ENCODE data around the gene UBE3B. TPM values are rescaled to one million over a fixed set of nuclear protein-coding genes. Genes with fewer than 3 reads are reported as not detected.

UBE3B gene
- total and polyA plus RNA-seq, 4 donors: 10.0 to 58.9 (median 26.8) TPM

- WGBS, 2 donors: 90 to 98% methylated on average over 6 of the region's 6 CpGs
- no peaks in the 10 kb centered on the region for H3K27me3 ChIP-seq (ENCODE audit: control insufficient read depth in 3 of 3, insufficient read depth in 3 of 3, low read length in 2 of 3)
- H3K9me3 ChIP-seq (ENCODE audit: control insufficient read depth in 4 of 4, insufficient read depth in 3 of 4, low read length in 3 of 4): no peaks in the 10 kb centered on the region
- no peak for ATAC-seq (ENCODE audit: insufficient read depth, low FRiP score)
- H3K27ac ChIP-seq (ENCODE audit: low read depth in 1 of 2, low read length in 1 of 2): no peak overlapping the region
- no peak overlapping the region for H3K9ac ChIP-seq (ENCODE audit: insufficient read depth in 1 of 2, low read length in 2 of 2)
- H3K4me1 ChIP-seq (ENCODE audit: control insufficient read depth in 5 of 5, insufficient read depth in 5 of 5, low read length in 5 of 5): peaks cover 0 to 3% (median 0%) of the 10 kb centered on the region in 5 donors
- DNase-seq: no peak
- H3K36me3 ChIP-seq (ENCODE audit: control insufficient read depth in 4 of 4, insufficient read depth in 4 of 4, low read length in 4 of 4): no peaks in the 10 kb centered on the region
- TF ChIP-seq CTCF (IDR thresholded peaks at IDR 0.05; ENCODE audit: control extremely low read depth, extremely low read depth): no peak
- H3K4me3 ChIP-seq: no peak overlapping the region
Observed at GRCh38 chr12:109430244-109430643, 47.2 kb upstream of the UBE3B start.

DNA sequence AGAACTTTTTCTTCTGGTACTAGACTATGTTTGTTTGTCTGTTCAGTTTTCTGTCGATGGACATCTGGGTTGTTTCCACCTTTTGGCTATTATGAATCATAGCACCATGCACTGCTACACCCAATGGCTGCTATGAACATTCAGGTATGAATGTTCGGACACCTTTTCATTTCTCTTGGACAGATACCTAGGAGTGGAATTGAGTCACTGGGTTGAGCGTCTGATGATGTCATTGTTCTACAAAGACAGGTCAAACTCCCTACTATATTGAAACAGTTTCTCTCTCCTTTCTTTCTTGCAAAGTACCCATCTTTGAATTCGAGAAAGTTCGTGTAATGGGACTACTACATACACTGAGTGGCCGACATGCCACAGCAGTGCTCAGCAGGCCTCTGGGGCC lies 45.0 kb upstream of the UBE3B start:
- WGBS, 2 donors: 67 to 85% methylated on average over 6 of the region's 6 CpGs
- H3K36me3 ChIP-seq (ENCODE audit: control insufficient read depth in 4 of 4, insufficient read depth in 4 of 4, low read length in 4 of 4): no peaks in the 10 kb centered on the region
- H3K27me3 ChIP-seq (ENCODE audit: control insufficient read depth in 3 of 3, insufficient read depth in 3 of 3, low read length in 2 of 3): no peaks in the 10 kb centered on the region
- H3K4me3 ChIP-seq: no peak overlapping the region
- no peak for TF ChIP-seq CTCF (IDR thresholded peaks at IDR 0.05; ENCODE audit: control extremely low read depth, extremely low read depth)
- no peaks in the 10 kb centered on the region for H3K9me3 ChIP-seq (ENCODE audit: control insufficient read depth in 4 of 4, insufficient read depth in 3 of 4, low read length in 3 of 4)
- H3K27ac ChIP-seq (ENCODE audit: low read depth in 1 of 2, low read length in 1 of 2): no peak overlapping the region
- no peak overlapping the region for H3K9ac ChIP-seq (ENCODE audit: insufficient read depth in 1 of 2, low read length in 2 of 2)
- H3K4me1 ChIP-seq (ENCODE audit: control insufficient read depth in 5 of 5, insufficient read depth in 5 of 5, low read length in 5 of 5): peaks cover 0 to 7% (median 3%) of the 10 kb centered on the region in 5 donors
- ATAC-seq (ENCODE audit: insufficient read depth, low FRiP score) (no peak), DNase-seq (no peak)

- TF ChIP-seq CTCF (IDR thresholded peaks at IDR 0.05; ENCODE audit: control extremely low read depth, extremely low read depth): peak; percentile 55
- H3K9me3 ChIP-seq (ENCODE audit: control insufficient read depth in 4 of 4, insufficient read depth in 3 of 4, low read length in 3 of 4): no peaks in the 10 kb centered on the region
- WGBS, 2 donors: 17 to 24% methylated on average over 14 of the region's 14 CpGs
- no peaks in the 10 kb centered on the region for H3K36me3 ChIP-seq (ENCODE audit: control insufficient read depth in 4 of 4, insufficient read depth in 4 of 4, low read length in 4 of 4)
- no peak overlapping the region for H3K9ac ChIP-seq (ENCODE audit: insufficient read depth in 1 of 2, low read length in 2 of 2)
- H3K27me3 ChIP-seq (ENCODE audit: control insufficient read depth in 3 of 3, insufficient read depth in 3 of 3, low read length in 2 of 3): no peaks in the 10 kb centered on the region
- ATAC-seq (ENCODE audit: insufficient read depth, low FRiP score) (peak; percentile 59), DNase-seq (peak; percentile 56 to 71 (median 71))
- no peak overlapping the region for H3K27ac ChIP-seq (ENCODE audit: low read depth in 1 of 2, low read length in 1 of 2)
- H3K4me3 ChIP-seq: no peak overlapping the region
- peaks cover 0 to 7% (median 3%) of the 10 kb centered on the region in 5 donors for H3K4me1 ChIP-seq (ENCODE audit: control insufficient read depth in 5 of 5, insufficient read depth in 5 of 5, low read length in 5 of 5)
Observed at GRCh38 chr12:109432842-109433304, 44.6 kb upstream of the UBE3B start.

DNA sequence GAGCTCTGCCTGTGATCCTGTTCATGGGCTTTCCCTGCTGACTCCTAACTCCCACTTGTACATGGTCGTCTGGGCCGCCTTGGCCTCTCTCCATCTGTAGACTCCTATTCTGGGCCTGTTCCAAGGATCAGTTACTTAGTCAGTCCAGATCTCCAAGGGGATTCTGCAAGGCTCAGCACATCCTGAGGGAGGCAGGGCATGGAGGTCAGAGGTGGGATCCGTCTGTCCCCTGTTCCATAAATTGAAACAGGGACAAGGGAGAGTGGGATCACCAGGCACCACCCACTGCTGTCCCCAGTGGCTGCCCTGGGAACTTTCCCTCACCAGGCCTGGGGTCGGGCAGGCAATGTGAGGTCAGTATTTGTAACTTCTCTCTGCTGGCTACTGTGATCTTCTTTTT lies 43.8 kb upstream of the UBE3B start:
- no peak overlapping the region for H3K9ac ChIP-seq (ENCODE audit: insufficient read depth in 1 of 2, low read length in 2 of 2)
- no peaks in the 10 kb centered on the region for H3K27me3 ChIP-seq (ENCODE audit: control insufficient read depth in 3 of 3, insufficient read depth in 3 of 3, low read length in 2 of 3)
- peaks cover 0 to 7% (median 3%) of the 10 kb centered on the region in 5 donors for H3K4me1 ChIP-seq (ENCODE audit: control insufficient read depth in 5 of 5, insufficient read depth in 5 of 5, low read length in 5 of 5)
- no peak for ATAC-seq (ENCODE audit: insufficient read depth, low FRiP score)
- no peak overlapping the region for H3K27ac ChIP-seq (ENCODE audit: low read depth in 1 of 2, low read length in 1 of 2)
- 74 to 85% methylated on average over 4 of the region's 4 CpGs for WGBS, 2 donors
- TF ChIP-seq CTCF (IDR thresholded peaks at IDR 0.05; ENCODE audit: control extremely low read depth, extremely low read depth): no peak
- DNase-seq: peak in 1 of 3 donors; percentile 42
- H3K4me3 ChIP-seq: no peak overlapping the region
- no peaks in the 10 kb centered on the region for H3K9me3 ChIP-seq (ENCODE audit: control insufficient read depth in 4 of 4, insufficient read depth in 3 of 4, low read length in 3 of 4)
- no peaks in the 10 kb centered on the region for H3K36me3 ChIP-seq (ENCODE audit: control insufficient read depth in 4 of 4, insufficient read depth in 4 of 4, low read length in 4 of 4)
